Measurements from ENCODE around the gene YWHAG. TPM values are rescaled to one million over a fixed set of nuclear protein-coding genes. Genes with fewer than 3 reads are reported as not detected.
A peak's percentile ranks its signal among the peaks of the same experiment; 100 is the strongest.

Gene YWHAG
- total and polyA plus RNA-seq, 9 of the 15 experiments (the other 6 are each of a cell fraction or from before 2014, with no cell fraction given): 30.4 to 246 (median 94.5) TPM

DNA sequence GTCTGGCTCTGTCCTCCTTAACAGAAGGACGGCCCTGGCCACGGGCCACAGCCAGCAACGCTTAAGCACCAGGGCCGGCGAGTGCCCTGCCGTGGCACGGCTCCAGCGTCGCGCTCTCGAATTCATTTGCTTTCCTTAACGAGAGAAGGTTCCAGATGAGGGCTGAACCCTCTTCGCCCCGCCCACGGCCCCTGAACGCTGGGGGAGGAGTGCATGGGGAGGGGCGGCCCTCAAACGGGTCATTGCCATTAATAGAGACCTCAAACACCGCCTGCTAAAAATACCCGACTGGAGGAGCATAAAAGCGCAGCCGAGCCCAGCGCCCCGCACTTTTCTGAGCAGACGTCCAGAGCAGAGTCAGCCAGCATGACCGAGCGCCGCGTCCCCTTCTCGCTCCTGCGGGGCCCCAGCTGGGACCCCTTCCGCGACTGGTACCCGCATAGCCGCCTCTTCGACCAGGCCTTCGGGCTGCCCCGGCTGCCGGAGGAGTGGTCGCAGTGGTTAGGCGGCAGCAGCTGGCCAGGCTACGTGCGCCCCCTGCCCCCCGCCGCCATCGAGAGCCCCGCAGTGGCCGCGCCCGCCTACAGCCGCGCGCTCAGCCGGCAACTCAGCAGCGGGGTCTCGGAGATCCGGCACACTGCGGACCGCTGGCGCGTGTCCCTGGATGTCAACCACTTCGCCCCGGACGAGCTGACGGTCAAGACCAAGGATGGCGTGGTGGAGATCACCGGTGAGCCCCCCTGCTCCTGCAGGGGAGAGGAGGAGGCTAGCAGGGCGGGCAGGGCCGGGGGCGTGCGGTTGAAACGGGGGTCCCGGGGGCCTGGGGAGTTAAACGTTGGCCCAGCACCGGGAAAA lies 56.2 kb downstream of the YWHAG start, which contains the start of gene HSPB1 (continued):
- TF ChIP-seq ZNF140 (CRISPR knock-in tag; IDR thresholded peaks at IDR 0.05) (no peak), MCM7 (IDR thresholded peaks at IDR 0.05) (no peak), YBX1 (IDR thresholded peaks at IDR 0.05) (no peak), SMAD1 (IDR thresholded peaks at IDR 0.05; ENCODE audit: low read depth, low read length, partially characterized antibody) (no peak), PRDM10 (IDR thresholded peaks at IDR 0.05; ENCODE audit: partially characterized antibody) (peak; percentile 41), JUN (IDR thresholded peaks at IDR 0.05; ENCODE audit: borderline replicate concordance, low read depth, low read length) (no peak), JUN (CRISPR knock-in tag; IDR thresholded peaks at IDR 0.05; ENCODE audit: borderline replicate concordance) (no peak), ZNF639 (CRISPR knock-in tag; conservative IDR thresholded peaks at IDR 0.05 in 1 of 2, IDR thresholded peaks at IDR 0.05 in 1 of 2) (no peak), FOXK2 (conservative IDR thresholded peaks at IDR 0.05 in 1 of 2, IDR thresholded peaks at IDR 0.05 in 1 of 2; ENCODE audit: low read depth in 2 of 2) (0 out of 4 replicates have a peak, but pooled peaks of 1 of the 2 experiments have one; percentile 12), TEAD2 (tag; IDR thresholded peaks at IDR 0.05) (no peak), ZNF449 (CRISPR knock-in tag; IDR thresholded peaks at IDR 0.05) (0 out of 2 replicates have a peak, but pooled peaks have one; percentile 54), KLF1 (tag; IDR thresholded peaks at IDR 0.05) (peak; percentile 62; the same call in 1 of the 2 replicates), HEY1 (CRISPR knock-in tag; IDR thresholded peaks at IDR 0.05; ENCODE audit: borderline replicate concordance) (no peak), TEAD4 (IDR thresholded peaks at IDR 0.05; ENCODE audit: low read length) (peak; percentile 39; the same call in 1 of the 2 replicates), TEAD4 (CRISPR knock-in tag; IDR thresholded peaks at IDR 0.05; ENCODE audit: borderline replicate concordance) (no peak), BHLHE40 (IDR thresholded peaks at IDR 0.05; ENCODE audit: low read length) (no peak; the same call in 1 of the 2 replicates), HDGF (IDR thresholded peaks at IDR 0.05) (peak; percentile 67; the same call in 1 of the 2 replicates)
- TF ChIP-seq, protein P1, sequence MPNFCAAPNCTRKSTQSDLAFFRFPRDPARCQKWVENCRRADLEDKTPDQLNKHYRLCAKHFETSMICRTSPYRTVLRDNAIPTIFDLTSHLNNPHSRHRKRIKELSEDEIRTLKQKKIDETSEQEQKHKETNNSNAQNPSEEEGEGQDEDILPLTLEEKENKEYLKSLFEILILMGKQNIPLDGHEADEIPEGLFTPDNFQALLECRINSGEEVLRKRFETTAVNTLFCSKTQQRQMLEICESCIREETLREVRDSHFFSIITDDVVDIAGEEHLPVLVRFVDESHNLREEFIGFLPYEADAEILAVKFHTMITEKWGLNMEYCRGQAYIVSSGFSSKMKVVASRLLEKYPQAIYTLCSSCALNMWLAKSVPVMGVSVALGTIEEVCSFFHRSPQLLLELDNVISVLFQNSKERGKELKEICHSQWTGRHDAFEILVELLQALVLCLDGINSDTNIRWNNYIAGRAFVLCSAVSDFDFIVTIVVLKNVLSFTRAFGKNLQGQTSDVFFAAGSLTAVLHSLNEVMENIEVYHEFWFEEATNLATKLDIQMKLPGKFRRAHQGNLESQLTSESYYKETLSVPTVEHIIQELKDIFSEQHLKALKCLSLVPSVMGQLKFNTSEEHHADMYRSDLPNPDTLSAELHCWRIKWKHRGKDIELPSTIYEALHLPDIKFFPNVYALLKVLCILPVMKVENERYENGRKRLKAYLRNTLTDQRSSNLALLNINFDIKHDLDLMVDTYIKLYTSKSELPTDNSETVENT (CRISPR knock-in tag; IDR thresholded peaks at IDR 0.05): 0 out of 2 replicates have a peak, but pooled peaks have one; percentile 18
